Astrocyte of the spinal cord (primary cell): ENCODE measurements around the gene SOX18.
"Not testable (repeated sequence)": the region's sequence is repeated elsewhere in the genome, so short reads cannot be mapped to it uniquely, and the experiment has no call there.

Experiments
- DNase-seq: peaks from one replicate; pipeline ENCODE4 v3.0.0; 2011; ENCODE audit warnings: low read depth, low spot score
- H3K4me3 ChIP-seq: 2 replicates; pipeline ENCODE4 v1.5.1; 2011; ENCODE audit warnings: low read depth, mild to moderate bottlenecking, low read length, moderate library complexity
- CTCF ChIP-seq: IDR thresholded peaks from 2 replicates; pipeline ENCODE4 v1.5.1; 2012; ENCODE audit warnings: low read depth, mild to moderate bottlenecking, low read length, inconsistent platforms
- in situ Hi-C: cut with HindIII; loops from 2 replicates; pipeline ENCODE4 v1.10.0; 2017; ENCODE audit warnings: low sequenced_read_pairs

The SOX18 gene

GRCh38 chr20:64092258-64093012, 43.0 kb upstream of the SOX18 start:
- DNase-seq = no peak
- in situ Hi-C loops = no loop called here
- no peak for TF ChIP-seq CTCF
- H3K4me3 ChIP-seq = no peak overlapping the region

DNA sequence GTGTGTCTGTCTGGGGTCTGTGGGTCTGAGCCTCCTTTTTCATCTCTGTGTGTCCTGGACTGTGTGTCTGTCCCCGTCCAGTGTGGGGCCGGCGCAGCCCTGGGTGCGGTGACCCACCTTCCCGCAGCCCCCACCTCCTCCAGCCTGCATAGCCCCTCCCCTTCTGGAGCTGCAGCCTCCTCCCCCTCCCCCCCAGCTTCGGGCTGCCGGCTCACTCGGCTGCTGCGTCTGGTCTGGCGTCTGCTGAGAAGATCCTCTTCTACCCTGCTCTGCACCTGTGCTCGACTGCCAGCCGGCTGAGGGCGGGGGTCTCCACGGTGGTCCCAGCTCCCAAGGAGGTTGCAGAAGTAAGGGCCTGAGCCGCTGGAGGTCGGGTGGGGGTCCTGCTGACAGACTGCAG, 42.3 kb upstream of the SOX18 start:
- TF ChIP-seq CTCF = no peak
- DNase-seq = no peak
- in situ Hi-C loops = no loop called here
- H3K4me3 ChIP-seq = no peak overlapping the region

- DNase-seq = no peak
- in situ Hi-C loops = no loop called here
- TF ChIP-seq CTCF = no peak
- H3K4me3 ChIP-seq = no peak overlapping the region
Observed at GRCh38 chr20:64091340-64091739, 41.9 kb upstream of the SOX18 start.

DNA sequence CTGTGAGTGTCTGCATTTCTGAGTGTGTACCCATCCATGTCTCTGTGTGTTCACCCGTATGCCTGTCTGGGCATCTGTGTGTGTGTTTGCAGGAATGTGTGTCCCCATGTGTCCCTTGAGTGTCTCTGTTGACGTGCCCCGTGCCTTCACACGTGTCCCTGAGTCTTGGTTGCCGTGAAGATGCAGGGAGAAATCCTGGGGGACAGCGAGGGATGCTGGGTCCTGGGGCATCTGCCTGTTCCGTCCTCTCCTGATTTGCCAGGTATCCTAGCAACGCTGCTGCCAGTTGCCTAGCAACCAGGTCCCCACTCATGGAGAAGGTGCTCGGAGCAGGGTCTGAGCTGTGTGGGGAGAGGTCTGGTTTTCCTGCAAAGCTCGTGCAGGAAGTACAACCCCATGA, 40.7 kb upstream of the SOX18 start:
- no peak for TF ChIP-seq CTCF
- in situ Hi-C loops = no loop called here
- H3K4me3 ChIP-seq = no peak overlapping the region
- no peak for DNase-seq

- H3K4me3 ChIP-seq, in situ Hi-C loops, DNase-seq: not testable (repeated sequence)
Observed at GRCh38 chr20:64088586-64088985, 39.1 kb upstream of the SOX18 start.

GRCh38 chr20:64087226-64087825, 37.9 kb upstream of the SOX18 start:
- DNase-seq, in situ Hi-C loops, H3K4me3 ChIP-seq: not testable (repeated sequence)

GRCh38 chr20:64086801-64087200, 37.4 kb upstream of the SOX18 start:
- DNase-seq = no peak
- TF ChIP-seq CTCF = no peak
- in situ Hi-C loops = no loop called here
- H3K4me3 ChIP-seq = no peak overlapping the region
